Pancreas (tissue), 10 donors: ENCODE data around the gene PRR29. TPM values are rescaled to one million over a fixed set of nuclear protein-coding genes. Genes with fewer than 3 reads are reported as not detected.

Experiments used
- ATAC-seq, 4 donors: fragments of 200-7000 bp; cut with Tn5 transposase; one replicate each; pipeline versions ENCODE4 v1.8.0 to v1.9.1; 2020; ENCODE audit warnings: mild to moderate bottlenecking in 4 of 4, moderate library complexity in 4 of 4
- DNase-seq, 6 donors: peaks; one replicate each; pipeline ENCODE4 v3.0.0-alpha.2; 2020
- FAIRE-seq: peaks from 2 replicates; lab custom pipeline; 2012; peaks lifted over from hg19 to GRCh38; lab: Jason Lieb, UNC
- H3K27ac ChIP-seq, 4 donors: fragments of 200-600 bp; sonication (generic); 1 replicate in 3 of 4; 2 replicates in 1 of 4; pipeline versions ENCODE4 v1.5.0 to v1.8.0; 2020
- H3K27me3 ChIP-seq, 4 donors: fragments of 200-600 bp; one replicate each; pipeline ENCODE4 v1.8.0; 2021
- H3K36me3 ChIP-seq, 3 donors: fragments of 200-600 bp; sonication (generic) in 1 of 3; one replicate each; pipeline versions ENCODE4 v1.5.0 to v1.8.0; 2020 to 2021
- H3K4me1 ChIP-seq, 3 donors: fragments of 200-600 bp; one replicate each; pipeline ENCODE4 v1.8.0; 2021
- H3K4me3 ChIP-seq, 4 donors: fragments of 200-600 bp; sonication (generic) in 2 of 4; one replicate each; pipeline versions ENCODE4 v1.5.0 to v1.8.0; 2020 to 2021
- H3K9me3 ChIP-seq, 4 donors: fragments of 200-600 bp; one replicate each; pipeline ENCODE4 v1.8.0; 2021
- CTCF ChIP-seq, 4 donors: fragments of 200-600 bp; sonication (generic) in 3 of 4; IDR thresholded peaks; one replicate each; pipeline versions ENCODE4 v1.5.0 to v1.8.0; 2021; ENCODE audit warnings: antibody characterized with exemption in 4 of 4
- WGBS, 2 donors: extraction: QIAGEN DNeasy Blood & Tissue Kit; methylation state at CpG; one replicate each; pipeline ENCODE4 v1.1.7; 2013; 5-methylcytosine and 5-hydroxymethylcytosine counted together
- intact Hi-C, 3 donors: fragments of 100-400 bp; cut with DNase I; formaldehyde crosslinking; loops; one replicate each; pipeline versions ENCODE4 v1.11.1 to v1.14.2; 2022
- polyA plus RNA-seq, 2 donors: library from polyadenylated mRNA; stranded (reverse); fragments of 200-250 nt; gene quantifications; one replicate each; pipeline ENCODE4 v1.2.3, GENCODE V29; 2013
- total RNA-seq, 6 donors: library from RNA; stranded (reverse); fragmentation: NEBNext Ultra II Directional in 4 of 6; extraction: Animal tissue kit (Norgen Biotek cat#: 25700) in 4 of 6; gene quantifications; one replicate each; pipeline versions ENCODE4 v1.2.1 to v1.2.4, GENCODE V29; 2021 to 2023
- donor health status: healthy with polysubstance abuse.
- donor health status: DM: no; HTN: no; CAD: no; lungs with moderate emphysema.
- donor health status: DM: no; HTN: no; CAD: no.
- donor health status: control.
- donor health status: control.
- donor health status: Bipolar disorder and iron deficiency.
- donor health status: DM: yes; HTN: yes; CAD: no.
- donor health status: DM: no; HTN: no; CAD: no.
- donor health status: DM: no; HTN: no; CAD: no.
- donor health status: DM: yes; HTN: yes; CAD: no.

PRR29 gene
- total and polyA plus RNA-seq, 8 donors = 0.14 to 0.46 (median 0.22) TPM; not detected in 2

DNA sequence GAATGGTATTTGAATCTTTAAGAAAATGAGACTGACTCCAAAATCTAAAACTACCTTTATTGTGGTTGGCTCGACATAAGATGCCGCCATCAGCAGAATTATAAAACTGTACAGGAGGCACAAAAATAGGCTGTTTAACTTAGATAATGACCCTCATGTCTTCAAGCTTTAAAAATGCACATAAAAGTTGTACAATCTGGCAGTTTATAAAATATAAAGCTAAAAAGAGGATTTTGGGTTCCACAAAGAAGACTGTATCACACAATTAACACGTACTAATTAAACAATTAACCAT lies 40.9 kb downstream of the PRR29 start:
- Histone ChIP-seq H3K27me3 (no peaks in the 10 kb centered on the region), H3K27ac (no peak overlapping the region), H3K9me3 (no peaks in the 10 kb centered on the region), H3K4me3 (no peak overlapping the region), H3K4me1 (peaks cover 0 to 20% (median 7%) of the 10 kb centered on the region in 3 donors), H3K36me3 (peaks cover 0 to 16% (median 9%) of the 10 kb centered on the region in 3 donors)
- no peak for DNase-seq
- no peak for ATAC-seq
- 96 to 99% methylated on average over 3 of the region's 3 CpGs for WGBS, 2 donors
- TF ChIP-seq CTCF (IDR thresholded peaks at IDR 0.05) = no peak
- intact Hi-C loops = loop anchor here in 1 of 3 donors (10.0 kb wide), 1 partner anchor 96 kb away; the partner anchor contains the start of gene ERN1
- FAIRE-seq = no peak

DNA sequence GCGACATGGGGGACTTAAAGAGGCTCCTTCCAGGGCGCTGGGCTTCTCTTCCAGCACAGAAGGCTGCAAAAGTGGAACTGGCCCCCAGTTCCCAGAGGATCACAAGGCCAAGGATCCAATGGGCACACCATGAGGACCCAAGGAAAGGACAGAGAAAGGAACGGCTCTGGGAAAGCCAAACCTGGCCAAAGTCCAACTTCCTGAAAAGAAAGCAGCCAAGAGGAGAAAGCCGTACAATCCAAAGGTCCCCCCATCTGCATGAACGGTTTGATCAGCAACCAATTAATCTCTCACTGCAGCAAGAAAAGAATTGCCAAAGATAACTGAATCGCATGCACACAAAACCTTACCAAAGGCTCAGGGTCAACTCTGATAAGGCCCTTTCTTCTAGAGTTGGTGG lies 42.1 kb downstream of the PRR29 start:
- Histone ChIP-seq H3K4me3 (no peak overlapping the region), H3K27me3 (no peaks in the 10 kb centered on the region), H3K36me3 (peaks cover 4 to 27% (median 20%) of the 10 kb centered on the region in 3 donors), H3K4me1 (peaks cover 0 to 20% (median 7%) of the 10 kb centered on the region in 3 donors), H3K27ac (peak overlapping the region in 1 of 4 donors; percentile 12), H3K9me3 (no peaks in the 10 kb centered on the region)
- TF ChIP-seq CTCF (IDR thresholded peaks at IDR 0.05) = no peak
- 34 to 36% methylated on average over 6 of the region's 6 CpGs for WGBS, 2 donors
- ATAC-seq (peak in 2 of 4 donors; percentile 9 to 34), DNase-seq (peak in 1 of 6 donors; percentile 24), FAIRE-seq (no peak)
- intact Hi-C loops = no loop called here

- no peaks in the 10 kb centered on the region for H3K27me3 ChIP-seq
- peaks cover 0 to 20% (median 7%) of the 10 kb centered on the region in 3 donors for H3K4me1 ChIP-seq
- no peak overlapping the region for H3K27ac ChIP-seq
- no peak overlapping the region for H3K4me3 ChIP-seq
- no peak for FAIRE-seq
- no peaks in the 10 kb centered on the region for H3K9me3 ChIP-seq
- ATAC-seq = peak in 3 of 4 donors; percentile 53 to 58 (median 57)
- TF ChIP-seq CTCF (IDR thresholded peaks at IDR 0.05) = no peak
- peak in 1 of 6 donors; percentile 43 for DNase-seq
- H3K36me3 ChIP-seq = peaks cover 8 to 44% (median 34%) of the 10 kb centered on the region in 3 donors
- intact Hi-C loops = no loop called here
- WGBS, 2 donors = 41 to 45% methylated on average over 11 of the region's 11 CpGs
These were observed 43.8 kb downstream of the PRR29 start for GRCh38 chr17:64041912-64042311.

- no peak for FAIRE-seq
These were observed 44.7 kb downstream of the PRR29 start for GRCh38 chr17:64042700-64043485.

More at GRCh38 chr17:64042700-64043485, 44.7 kb downstream of the PRR29 start:
- peaks cover 8 to 53% (median 34%) of the 10 kb centered on the region in 3 donors for H3K36me3 ChIP-seq
- no peak overlapping the region for H3K4me3 ChIP-seq
- intact Hi-C loops = no loop called here
- no peak overlapping the region for H3K27ac ChIP-seq
- H3K9me3 ChIP-seq = no peaks in the 10 kb centered on the region
- H3K27me3 ChIP-seq = no peaks in the 10 kb centered on the region
- TF ChIP-seq CTCF (IDR thresholded peaks at IDR 0.05) = no peak
- peaks cover 0 to 20% (median 7%) of the 10 kb centered on the region in 3 donors for H3K4me1 ChIP-seq
- DNase-seq (peak in 1 of 6 donors; percentile 65), ATAC-seq (peak; percentile 38 to 53 (median 42))
- 63 to 66% methylated on average over 12 of the region's 12 CpGs for WGBS, 2 donors
